GM18867 (cell line): Measurements from ENCODE around the gene TTLL13.
A peak's percentile ranks its signal among the peaks of the same experiment; 100 is the strongest.
"Not testable (repeated sequence)": the region's sequence is repeated elsewhere in the genome, so short reads cannot be mapped to it uniquely, and the experiment has no call there.

ENCODE experiments used
- ATAC-seq: cut with Tn5 transposase; IDR thresholded peaks from one replicate; pipeline ENCODE4 v1.9.1; 2021; ENCODE audit warnings: mild to moderate bottlenecking, moderate library complexity; ENCODE audit not compliant: unreplicated experiment

Gene TTLL13

DNA sequence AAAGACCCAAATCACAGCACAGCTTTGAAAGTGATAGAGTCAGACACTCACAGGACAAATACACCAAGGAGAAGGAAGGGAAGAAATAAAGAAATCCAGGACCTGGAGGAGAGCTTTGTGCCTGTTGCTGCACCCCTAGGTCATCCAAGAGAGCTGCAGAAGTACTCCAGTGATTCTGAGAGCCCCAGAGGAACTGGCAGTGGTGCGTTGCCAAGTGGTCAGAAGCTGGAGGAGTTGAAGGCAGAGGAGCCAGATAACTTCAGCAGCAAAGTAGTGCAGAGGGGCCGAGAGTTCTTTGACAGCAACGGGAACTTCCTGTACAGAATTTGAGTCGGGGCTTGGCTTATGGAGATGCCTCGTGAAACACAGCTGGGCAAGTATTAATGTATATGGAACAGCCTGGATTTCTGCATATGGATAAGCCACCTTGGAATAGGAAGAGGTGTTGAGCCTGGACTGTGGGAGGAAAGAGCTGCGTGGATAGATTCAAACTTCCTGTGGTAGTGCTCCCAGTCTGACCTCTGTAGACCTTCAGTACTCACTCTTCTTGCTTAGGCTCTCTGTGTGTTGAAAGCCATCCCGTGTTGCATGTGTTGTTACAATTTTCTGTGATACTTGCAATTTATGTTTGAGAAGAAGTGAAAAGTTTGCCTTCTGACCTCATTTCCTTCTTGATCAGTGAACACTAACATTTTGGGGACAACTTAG is 22.3 kb downstream of the TTLL13 start:
- no peak for ATAC-seq

DNA sequence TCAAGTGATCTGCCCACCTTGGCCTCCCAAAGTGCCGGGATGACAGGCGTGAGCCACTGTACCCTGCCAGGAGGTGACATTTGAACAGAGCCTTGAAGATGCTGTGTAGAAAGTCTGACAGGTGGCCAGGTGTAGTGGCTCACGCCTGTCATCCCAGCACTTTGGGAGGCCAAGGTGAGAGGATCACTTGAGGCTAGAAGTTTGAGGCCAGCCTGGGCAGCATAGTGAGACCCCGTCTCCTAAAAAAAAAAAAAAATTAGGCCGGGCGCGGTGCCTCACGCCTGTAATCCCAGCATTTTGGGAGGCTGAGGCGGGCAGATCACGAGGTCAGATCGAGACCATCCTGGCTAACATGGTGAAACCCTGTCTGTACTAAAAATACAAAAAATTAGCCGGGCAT is 29.1 kb downstream of the TTLL13 start:
- not testable (repeated sequence) for ATAC-seq

DNA sequence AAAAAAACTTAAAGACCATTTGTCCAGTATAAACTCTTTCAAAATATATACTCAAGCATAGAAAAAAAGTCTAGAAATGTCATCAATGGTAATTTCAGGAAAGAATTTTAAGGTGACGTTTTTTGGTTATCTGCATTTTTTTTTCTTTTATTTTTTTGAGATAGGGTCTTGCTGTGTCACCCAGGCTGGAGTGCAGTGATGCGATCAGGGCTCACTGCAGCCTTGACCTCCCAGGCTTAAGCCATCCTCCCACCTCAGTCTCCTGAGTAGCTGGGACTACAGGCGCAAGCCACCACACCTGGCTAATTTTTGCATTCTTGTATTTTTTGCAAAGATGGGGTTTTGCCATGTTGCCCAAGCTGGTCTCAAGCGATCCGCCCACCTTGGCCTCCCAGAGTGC is 31.4 kb downstream of the TTLL13 start:
- ATAC-seq = not testable (repeated sequence)

DNA sequence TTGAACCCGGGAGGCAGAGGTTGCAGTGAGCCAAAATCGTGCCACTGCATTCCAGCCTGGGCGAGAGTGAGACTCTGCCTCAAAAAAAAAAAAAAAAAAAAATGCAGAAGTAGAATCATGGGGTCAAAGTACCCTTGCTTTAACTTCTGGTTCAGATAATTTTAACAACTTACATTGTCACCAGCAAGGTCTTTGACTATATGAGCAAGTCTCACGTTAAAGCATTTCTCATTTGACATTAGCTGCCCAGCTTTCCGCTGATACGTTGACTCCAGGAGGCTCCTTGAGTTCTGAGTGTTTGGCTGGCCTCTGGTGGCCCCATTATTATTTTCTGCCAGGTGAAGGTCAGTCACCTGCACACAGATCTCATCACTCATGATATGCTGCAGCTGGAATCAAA is 32.3 kb downstream of the TTLL13 start:
- not testable (repeated sequence) for ATAC-seq

DNA sequence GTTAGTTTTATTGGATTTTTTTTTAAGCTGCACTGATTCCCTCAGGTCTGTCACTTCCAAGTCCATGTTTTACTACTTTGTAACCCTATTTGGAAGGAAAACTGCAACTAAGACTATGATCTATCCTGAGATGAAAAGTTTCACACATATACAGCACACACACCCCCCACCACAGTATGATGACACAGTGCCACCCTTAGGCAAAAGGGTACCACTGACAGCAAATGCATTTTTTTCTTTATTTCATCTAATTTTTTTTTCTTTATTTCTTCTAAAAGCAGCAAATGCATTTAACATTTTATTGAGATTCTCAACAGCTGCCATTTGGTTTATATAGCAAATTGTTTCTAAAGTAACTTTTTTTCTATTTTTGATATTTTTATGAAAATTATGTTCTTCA is 37.3 kb downstream of the TTLL13 start:
- ATAC-seq = peak; percentile 47

DNA sequence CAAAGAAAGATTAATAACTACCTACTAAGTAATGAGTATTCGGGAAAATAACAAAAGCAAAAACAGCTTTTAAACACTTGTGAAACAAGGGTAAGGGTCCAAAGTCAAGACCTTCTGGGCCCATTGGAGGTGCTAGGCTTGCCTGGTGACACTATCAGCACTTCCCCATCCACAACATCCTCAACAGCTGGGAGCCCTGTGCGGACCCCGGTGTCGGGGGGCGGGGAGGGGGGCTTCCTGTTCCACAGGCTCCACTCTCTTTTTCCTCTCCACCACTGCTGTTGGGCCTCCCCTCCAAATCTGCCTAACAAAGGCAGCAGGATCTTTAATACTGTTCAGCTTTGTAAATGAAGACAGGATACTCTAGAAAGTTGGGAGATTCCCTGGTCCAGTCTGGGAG is 37.7 kb downstream of the TTLL13 start:
- ATAC-seq = no peak

DNA sequence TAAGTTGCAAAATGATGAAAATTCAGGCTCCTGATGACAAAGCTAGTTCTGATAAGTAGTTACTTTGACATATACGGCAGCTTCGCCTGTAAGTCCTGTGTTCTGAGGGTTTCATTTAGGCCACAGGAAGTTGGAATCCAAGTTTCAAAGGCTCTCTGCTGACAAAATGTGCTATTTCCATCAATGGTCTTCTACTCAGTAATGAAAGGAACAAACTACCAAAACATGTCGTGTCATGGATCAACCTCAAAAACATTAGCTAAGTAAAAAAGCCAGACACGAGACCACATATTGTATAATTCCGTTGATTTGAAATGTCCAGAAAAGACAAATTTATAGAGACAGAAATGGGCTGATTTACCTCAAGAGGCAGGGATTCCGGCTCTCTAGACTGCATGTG is 38.6 kb downstream of the TTLL13 start:
- no peak for ATAC-seq

DNA sequence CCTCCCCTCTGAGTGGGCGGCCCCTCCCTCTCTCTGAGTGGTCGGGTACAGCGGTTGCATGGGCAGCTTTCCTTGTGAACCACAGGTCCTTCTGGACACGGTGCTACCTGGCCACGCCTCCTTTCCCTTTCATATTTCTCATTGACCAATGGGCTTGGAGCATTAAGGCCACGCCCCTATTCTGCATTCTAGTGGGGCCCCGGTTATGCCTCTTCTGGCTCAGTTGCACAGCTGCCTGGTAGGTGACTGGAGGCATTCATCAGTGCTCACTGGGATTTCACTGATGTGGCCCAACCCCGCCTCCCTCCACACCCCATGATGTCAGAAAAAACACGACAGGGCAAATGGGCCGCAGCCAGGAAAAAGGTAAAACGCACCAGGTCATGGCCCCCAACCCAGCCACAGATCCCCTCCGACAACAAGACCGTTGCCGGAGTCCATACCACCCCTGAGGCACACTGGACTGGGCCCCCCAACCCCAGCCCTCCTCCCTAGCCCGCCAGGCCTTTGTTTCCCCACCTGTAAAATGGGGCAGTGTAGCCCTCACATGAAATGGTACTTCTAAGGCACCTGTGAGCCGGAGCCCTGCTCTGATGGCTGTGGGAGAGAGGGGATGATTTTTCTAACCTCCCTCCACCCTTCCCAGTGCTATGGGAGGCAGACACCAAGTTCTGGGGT is 42.5 kb downstream of the TTLL13 start:
- ATAC-seq = no peak

DNA sequence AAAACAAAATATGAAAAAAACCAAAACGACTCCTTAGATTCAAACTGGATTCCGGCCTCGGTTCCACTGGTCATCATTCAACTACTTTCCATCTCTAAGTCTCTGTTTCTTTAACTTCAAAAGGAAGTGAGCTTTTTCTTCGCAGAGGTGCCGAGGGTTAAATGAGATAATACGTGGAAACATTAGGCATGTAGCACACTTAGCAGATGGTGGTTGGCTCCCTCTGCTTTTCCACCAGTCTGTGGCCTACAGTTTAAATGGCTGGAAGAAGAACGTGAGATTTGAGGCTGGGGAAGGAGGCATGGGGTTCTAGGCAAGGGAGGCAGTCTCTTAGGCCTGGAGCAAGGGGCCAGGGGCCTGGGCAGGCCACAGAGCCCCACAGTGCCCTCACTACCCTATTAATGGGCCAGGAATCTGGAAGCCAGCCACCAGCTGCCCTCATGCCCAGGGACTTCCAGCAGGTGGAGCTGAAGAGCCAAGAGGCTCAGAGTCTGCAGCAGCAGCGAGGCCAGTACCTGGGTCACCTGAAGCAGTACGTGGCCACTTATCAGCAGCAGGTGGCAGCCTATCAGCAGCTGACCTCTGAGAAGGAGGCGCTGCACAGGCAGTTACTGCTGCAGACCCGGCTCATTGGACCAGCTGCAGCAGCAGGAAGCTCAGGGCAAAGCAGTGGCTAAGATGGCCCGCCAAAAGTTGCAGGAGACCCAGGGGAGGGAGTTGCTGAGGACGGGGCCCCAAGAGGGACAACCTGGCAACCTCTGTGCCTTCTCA is 43.9 kb downstream of the TTLL13 start:
- not testable (repeated sequence) for ATAC-seq

DNA sequence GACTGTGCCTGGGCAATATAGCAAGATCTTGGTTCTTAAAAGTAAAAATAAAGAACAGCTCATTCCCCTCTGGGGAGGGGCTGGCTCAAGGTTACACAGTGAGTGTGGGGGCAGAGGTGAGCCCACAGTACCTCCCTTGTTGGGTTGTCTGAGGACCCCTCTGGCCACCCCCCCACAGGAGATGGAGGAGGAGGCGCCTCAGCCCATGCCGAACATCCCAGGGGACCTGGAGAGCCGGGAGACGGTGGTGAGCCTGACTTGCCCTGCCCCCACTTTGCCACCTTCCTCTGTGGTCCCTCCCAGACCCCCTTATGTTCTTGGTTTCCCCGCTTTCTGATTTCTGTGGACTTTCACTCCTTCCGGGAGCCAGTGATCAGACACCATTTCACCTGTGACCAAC is 44.8 kb downstream of the TTLL13 start:
- ATAC-seq = no peak

DNA sequence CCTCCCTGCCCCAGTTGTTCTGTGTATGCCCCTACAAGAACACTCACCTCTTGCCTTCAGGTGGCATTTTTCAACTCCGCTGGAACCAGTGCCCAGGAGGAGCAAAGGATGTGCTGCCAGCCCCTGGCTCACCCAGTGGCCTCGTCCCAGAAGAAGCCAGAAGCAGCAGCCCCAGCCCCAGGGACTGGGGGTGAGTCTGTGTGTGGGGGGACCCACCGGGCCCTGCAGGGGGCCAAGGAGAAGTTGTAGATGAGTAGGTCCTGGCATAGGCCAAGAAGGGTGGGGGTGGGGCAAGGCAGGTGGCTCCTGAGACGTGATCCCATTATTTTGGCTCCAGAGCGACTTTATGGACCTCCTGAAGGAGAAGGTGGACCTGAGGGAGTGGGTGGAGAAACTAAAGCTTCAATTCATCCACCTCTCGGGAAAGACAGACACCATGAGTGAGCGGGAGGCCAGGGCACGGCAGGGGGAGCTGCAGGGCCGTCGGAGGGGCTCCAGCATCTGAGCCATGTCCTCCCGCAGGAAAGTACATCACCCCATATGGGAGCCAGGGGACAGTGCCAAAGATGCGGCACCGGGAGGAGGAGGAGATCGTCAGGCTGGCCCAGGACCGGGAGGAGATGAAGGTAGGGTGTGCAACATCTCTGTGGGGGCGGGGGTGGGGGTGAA is 45.4 kb downstream of the TTLL13 start:
- no peak for ATAC-seq

DNA sequence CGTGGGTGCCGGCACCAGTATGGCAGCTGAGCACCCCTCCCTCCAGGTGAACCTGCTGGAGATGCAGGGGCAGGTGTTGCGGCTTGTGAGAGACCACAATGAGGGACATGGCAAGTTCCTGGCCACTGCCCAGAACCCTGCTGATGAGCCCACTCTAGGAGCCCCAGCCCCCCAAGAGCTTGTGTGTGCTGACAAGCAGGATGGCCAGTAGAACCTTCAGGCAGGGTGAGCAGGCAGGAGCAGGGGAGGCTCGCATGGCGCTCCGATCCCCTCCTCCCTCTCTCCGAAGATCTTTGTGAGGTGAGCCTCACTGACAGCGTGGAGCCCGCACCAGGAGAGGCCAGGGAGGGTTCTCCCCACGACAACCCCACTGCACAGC is 45.9 kb downstream of the TTLL13 start:
- ATAC-seq = no peak

DNA sequence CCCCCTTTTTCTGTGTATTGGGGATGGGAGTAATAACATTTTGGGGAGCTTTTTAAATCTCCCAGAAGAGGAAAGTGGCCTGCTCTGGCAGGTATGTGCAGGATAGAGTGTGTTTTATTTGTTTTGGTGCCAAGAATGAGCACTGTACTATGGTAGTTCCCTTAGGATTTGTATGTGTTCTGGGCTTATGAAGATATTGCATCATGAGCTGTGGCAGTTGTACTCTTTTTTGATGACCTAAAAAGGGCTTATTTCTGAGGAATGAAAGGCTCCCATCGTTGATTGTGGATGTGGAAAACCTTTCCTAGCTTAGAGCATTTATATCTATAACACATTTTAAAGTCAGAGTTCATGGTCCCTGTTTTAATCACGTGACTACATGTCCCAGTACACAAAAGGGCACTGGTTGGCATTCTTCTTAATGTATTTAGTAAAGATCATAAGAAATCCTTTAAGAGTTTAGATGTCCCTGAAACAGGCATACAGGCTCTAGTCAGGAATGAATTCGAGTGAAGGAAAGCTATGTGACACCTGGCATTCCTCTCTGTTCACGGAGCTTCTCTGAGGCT is 47.0 kb downstream of the TTLL13 start:
- ATAC-seq = not testable (repeated sequence)

DNA sequence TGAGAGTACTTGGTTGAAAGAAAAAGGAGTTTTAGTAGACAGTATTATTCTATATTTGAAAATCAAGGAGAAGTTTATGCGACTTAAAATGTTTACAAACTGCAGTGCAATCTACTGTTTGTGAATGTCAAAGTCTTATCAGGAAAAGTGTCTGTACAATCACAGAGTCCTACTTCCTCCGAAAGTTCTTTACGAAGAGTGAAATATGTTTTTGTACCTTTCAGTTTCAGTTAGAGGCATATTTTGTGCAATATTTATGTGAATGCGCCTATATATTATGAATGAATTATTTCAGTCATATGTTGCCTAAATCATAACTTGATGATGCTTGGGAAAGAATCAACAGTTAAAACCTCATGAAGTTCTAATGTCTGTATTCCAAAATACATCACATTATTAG is 47.7 kb downstream of the TTLL13 start:
- no peak for ATAC-seq

DNA sequence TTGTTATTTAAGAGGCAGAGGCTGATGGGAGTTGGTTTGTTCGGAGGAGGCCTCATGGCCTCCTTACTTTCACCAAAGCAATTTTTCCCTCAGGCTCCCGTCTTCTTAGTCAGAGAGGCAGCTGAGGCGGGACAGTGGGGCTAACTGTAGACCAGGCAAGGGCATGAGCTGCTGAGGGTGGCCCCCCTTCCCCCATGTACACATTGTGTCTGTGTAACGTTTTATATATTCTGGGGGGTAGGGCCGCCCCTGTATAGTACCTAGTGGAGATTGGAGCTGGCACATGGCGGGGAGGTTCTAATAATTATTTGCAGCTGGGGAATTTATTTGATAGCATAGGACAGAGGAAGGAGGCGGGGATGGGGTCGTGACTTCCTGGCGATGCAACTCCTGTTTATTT is 51.2 kb downstream of the TTLL13 start:
- no peak for ATAC-seq

DNA sequence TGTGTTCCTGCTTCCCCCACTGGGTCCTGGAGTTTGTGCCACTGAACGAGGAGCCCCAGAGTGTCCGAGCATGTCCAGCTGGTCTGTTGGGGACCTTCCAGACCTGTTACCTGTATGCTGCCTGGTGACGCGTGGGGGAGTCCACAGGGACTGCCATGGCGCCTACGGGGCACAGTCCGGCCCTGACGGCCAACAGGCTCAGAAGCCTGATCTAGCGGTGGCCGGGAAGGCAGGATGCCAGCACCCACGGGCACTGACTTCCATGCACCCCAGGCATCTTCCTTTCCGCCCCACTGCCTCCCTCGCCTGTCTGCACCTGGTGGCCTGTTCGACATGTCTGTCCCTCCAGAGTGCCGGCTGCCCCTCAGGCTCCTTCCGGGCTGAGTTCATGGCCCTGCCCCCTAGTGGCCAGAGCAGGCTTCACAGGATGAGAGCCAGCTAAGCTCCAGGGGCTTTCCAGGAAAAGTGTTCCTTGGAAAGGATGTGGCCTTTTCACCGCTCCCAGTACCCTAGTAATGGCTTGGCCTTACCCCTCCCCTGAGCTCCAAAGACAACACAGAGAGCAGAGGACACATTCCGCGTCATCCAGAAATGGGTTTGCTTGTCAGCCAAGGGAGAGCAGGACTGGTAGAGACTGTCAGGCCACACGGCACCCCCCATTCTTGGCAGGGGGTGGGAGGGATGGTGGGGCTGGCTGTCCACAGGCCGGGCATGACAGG is 51.8 kb downstream of the TTLL13 start:
- no peak for ATAC-seq

DNA sequence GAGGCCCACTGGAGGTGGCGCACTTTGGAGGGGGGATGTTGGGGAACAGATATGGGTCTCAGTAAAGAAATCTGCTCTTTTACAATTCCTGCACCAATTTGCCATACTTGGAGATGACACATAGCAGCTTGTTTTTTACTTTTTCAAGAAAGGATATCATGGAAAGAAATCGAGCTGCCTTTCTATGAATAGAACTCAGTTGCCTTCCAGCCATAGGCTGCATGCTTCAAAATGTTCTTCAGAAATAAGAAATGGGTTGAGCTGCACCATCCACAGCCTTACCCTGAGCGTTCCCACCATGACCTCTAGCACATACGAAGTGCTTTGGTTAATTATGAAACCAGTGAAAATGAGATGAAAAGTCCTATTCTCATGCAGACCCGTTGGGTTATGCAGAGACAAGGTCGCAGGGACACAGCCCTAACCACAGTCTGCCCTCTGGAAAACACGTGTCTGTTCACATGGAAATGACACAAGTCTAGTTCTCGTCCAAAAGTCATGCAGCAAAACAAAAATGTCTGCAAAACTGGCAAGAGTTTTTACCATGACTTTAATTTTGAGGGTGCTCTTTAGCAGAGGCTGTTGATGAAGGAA is 52.4 kb downstream of the TTLL13 start:
- ATAC-seq = no peak

DNA sequence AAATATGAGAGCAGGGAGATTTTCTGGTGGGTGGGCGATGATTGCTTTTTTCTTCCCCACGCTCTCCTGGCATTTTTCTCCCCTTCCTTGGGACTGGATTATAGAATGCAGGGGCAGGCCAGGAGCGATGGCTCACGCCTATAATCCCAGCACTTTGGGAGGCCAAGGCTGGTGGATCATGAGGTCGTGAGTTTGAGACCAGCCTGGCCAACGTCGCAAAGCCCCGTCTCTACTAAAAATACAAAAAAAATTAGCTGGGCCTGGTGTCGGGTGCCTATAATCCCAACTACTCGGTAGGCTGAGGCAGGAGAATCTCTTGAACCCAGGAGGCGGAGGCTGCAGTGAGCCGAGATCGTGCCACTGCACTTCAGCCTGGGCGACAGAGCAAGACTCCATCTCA is 56.0 kb downstream of the TTLL13 start:
- not testable (repeated sequence) for ATAC-seq

DNA sequence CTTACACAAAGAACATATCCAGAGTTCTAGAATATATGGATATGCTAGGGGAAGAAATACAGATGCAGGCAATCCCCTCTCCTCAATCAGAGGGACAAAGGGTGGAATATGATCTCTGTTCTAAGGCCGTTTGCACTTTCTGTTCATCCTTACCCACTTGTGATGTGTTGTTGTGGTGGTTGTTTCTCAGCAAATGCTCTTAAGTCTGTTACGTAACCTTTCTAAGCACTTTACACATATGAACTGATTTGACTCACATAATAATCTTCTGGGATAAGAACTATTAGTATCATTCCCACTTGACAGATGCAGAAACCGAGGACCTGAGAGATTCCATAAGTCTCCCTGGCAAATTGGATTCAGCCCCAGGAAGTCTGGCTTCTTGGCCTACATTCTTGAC is 56.6 kb downstream of the TTLL13 start:
- ATAC-seq = no peak

DNA sequence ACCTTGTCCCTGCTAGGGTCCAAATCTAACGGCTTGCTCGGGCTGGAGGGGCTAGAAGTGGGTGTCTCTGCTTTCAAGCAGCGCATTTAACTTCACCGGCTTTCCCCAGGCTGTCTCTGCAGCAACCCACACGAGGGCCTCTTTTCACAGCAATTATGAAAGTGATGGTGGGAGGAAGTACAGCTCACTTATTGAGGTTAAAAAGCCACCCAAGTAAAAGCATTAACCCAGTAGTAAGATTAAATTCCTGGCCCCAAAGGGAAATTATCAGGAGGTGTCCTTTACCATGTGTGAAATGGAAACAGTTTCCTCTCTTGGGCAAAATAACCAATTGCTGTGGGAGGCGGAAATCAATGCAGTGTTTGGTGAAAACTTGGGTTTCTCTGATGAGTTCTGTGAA is 57.2 kb downstream of the TTLL13 start:
- peak; percentile 82 for ATAC-seq
